A673 (cell line): ENCODE measurements around the gene MAP2K6. TPM values are rescaled to one million over a fixed set of nuclear protein-coding genes. Genes with fewer than 3 reads are reported as not detected.

Experiments
- BruUV-seq: library from RNA; stranded (reverse); fragments of 400-500 nt; replicated peaks from 2 replicates; lab custom pipeline; 2021; lab: Mats Ljungman, UMichigan
- CTCF ChIA-PET: fragments of 300-600 bp; sonication (Branson Sonifier 250); formaldehyde crosslinking; loops from one replicate; lab custom pipeline; 2022; ENCODE audit warnings: antibody characterized with exemption; lab: Charles Lee
- POLR2A ChIA-PET: fragments of 300-600 bp; sonication (Branson Sonifier 250); formaldehyde crosslinking; loops from one replicate; lab custom pipeline; 2022; ENCODE audit warnings: antibody characterized with exemption; ENCODE audit not compliant: low non-redundant PET; lab: Charles Lee
- DNase-seq: peaks from one replicate; pipeline ENCODE4 v3.0.0-alpha.2; 2015; ENCODE audit warnings: low spot score
- H3K27ac ChIP-seq: fragments of 200-600 bp; sonication (generic); 2 replicates; pipeline ENCODE4 v1.5.1; 2016; ENCODE audit warnings: mixed run types, low read depth, mild to moderate bottlenecking, mixed read lengths, antibody characterized with exemption, low read length; ENCODE audit not compliant: poor library complexity, severe bottlenecking
- H3K27me3 ChIP-seq: fragments of 200-600 bp; sonication (generic); replicated peaks from 2 replicates; pipeline ENCODE4 v1.6.1; 2017; ENCODE audit warnings: mixed run types, low read depth, mild to moderate bottlenecking, mixed read lengths, antibody characterized with exemption, low read length; ENCODE audit not compliant: insufficient read depth, poor library complexity
- H3K36me3 ChIP-seq: fragments of 200-600 bp; sonication (generic); 2 replicates; pipeline ENCODE4 v1.6.1; 2016; ENCODE audit warnings: mixed run types, mild to moderate bottlenecking, mixed read lengths, antibody characterized with exemption, low read length; ENCODE audit not compliant: insufficient read depth, poor library complexity, severe bottlenecking
- H3K4me1 ChIP-seq: fragments of 200-600 bp; sonication (generic); 2 replicates; pipeline ENCODE4 v1.6.1; 2017; ENCODE audit warnings: mixed run types, mild to moderate bottlenecking, mixed read lengths, antibody characterized with exemption, low read length; ENCODE audit not compliant: insufficient read depth, poor library complexity, severe bottlenecking
- H3K4me3 ChIP-seq: fragments of 200-600 bp; sonication (generic); 2 replicates; pipeline ENCODE4 v1.5.1; 2016; ENCODE audit warnings: low read depth, mixed run types, mild to moderate bottlenecking, mixed read lengths, low read length; ENCODE audit not compliant: poor library complexity, severe bottlenecking
- H3K9me3 ChIP-seq: fragments of 200-600 bp; sonication (generic); 2 replicates; pipeline ENCODE4 v1.6.1; 2016; ENCODE audit warnings: mixed run types, low read depth, mild to moderate bottlenecking, mixed read lengths, antibody characterized with exemption, low read length; ENCODE audit not compliant: poor library complexity, severe bottlenecking
- CTCF ChIP-seq: fragments of 300-800, 200-600 bp; sonication (generic); conservative IDR thresholded peaks from 2 replicates; pipeline ENCODE4 v1.5.1; 2017; ENCODE audit warnings: low read depth, mild to moderate bottlenecking, antibody characterized with exemption, low read length, moderate library complexity, mixed read lengths
- EZH2 ChIP-seq: fragments of 200-600 bp; sonication (generic); IDR thresholded peaks from 2 replicates; pipeline ENCODE4 v1.6.1; 2017; ENCODE audit warnings: borderline replicate concordance, low read depth, mild to moderate bottlenecking, mixed read lengths, antibody characterized with exemption, low read length; ENCODE audit not compliant: poor library complexity, severe bottlenecking
- intact Hi-C: fragments of 100-400 bp; cut with micrococcal nuclease; formaldehyde crosslinking; loops from one replicate; pipeline ENCODE4 v1.10.0; 2022; ENCODE audit not compliant: unreplicated experiment
- total RNA-seq: library from RNA; stranded (reverse); gene quantifications from 2 replicates; pipeline ENCODE4 v1.2.3, GENCODE V29; 2021

MAP2K6 gene
- total RNA-seq, 1 experiment from 2014 or later = 14.1 TPM

- no peaks in the 10 kb centered on the region for H3K27me3 ChIP-seq
- H3K4me1 ChIP-seq = no peaks in the 10 kb centered on the region
- H3K27ac ChIP-seq = no peak overlapping the region
- H3K36me3 ChIP-seq = no peaks in the 10 kb centered on the region
- intact Hi-C loops = no loop called here
- no TSS peak for BruUV-seq
- no peak for DNase-seq
- TF ChIP-seq CTCF (no peak), EZH2 (no peak)
- ChIA-PET POLR2A (no interaction called here), CTCF (no interaction called here)
- H3K9me3 ChIP-seq = no peaks in the 10 kb centered on the region
- H3K4me3 ChIP-seq = no peak overlapping the region
Observed at GRCh38 chr17:69588827-69589239, 174.3 kb downstream of the MAP2K6 start.

DNA sequence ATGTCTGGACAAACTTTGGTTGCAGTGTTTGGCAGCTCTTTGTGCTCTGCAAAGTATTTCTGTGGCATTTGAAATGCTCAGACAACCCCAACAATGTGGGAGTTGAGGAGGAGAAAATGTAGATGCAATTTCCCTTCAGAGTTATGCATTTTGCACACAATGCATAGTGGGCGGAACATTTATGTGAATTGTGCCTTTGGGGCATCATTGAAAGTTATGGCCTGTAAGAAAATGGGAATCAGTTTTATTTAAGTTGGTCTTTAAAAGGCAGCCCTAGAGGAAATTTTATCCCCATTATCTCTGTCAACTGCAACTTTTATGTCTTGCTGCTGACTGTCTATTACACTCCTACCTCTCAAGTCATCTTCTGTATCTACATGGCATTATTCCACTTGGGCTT, 176.2 kb downstream of the MAP2K6 start:
- POLR2A ChIA-PET = no interaction called here

DNA sequence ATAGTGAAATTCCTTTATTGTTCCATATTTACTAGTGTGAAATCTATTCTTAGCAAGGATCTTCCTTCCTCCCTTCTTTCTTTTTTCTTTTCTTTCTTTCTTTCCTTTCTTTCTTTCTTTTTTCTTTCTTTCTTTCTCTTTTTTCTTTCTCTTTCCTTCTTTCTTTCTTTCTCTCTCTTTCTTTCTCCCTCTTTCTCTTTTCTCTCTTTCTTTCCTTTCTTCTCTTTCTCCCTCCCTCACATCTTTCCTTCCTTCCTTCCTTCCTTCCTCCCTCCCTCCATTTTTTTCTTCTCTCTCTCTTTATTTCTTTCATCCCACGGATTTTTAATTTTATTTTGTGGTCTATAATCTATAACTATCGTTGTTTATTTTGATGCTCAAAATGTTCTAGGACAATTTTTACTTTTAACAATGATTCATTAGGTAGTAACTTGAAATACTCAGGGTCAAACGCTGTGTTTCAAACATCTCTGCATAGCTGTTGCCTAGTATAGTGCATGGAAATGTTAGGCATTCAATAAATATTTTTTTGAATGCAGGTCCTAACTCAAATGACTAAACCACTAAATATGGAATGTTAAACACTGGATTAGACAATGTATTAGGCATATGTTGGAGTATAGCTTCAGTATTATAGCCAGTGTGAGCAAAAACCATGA, 178.3 kb downstream of the MAP2K6 start:
- H3K4me3 ChIP-seq = no peak overlapping the region
- H3K4me1 ChIP-seq = no peaks in the 10 kb centered on the region
- TF ChIP-seq CTCF (no peak), EZH2 (no peak)
- ChIA-PET POLR2A (no interaction called here), CTCF (no interaction called here)
- no peak overlapping the region for H3K27ac ChIP-seq
- no peak for DNase-seq
- no peaks in the 10 kb centered on the region for H3K9me3 ChIP-seq
- peaks cover 4% of the 10 kb centered on the region for H3K27me3 ChIP-seq
- no TSS peak for BruUV-seq
- intact Hi-C loops = no loop called here
- no peaks in the 10 kb centered on the region for H3K36me3 ChIP-seq

More for the DNA sequence above, 176.2 kb downstream of the MAP2K6 start:
- no peaks in the 10 kb centered on the region for H3K4me1 ChIP-seq
- intact Hi-C loops = no loop called here
- CTCF ChIA-PET = no interaction called here
- H3K27ac ChIP-seq = no peak overlapping the region
- no peak overlapping the region for H3K4me3 ChIP-seq
- no peak for TF ChIP-seq EZH2
- TF ChIP-seq CTCF = no peak
- H3K36me3 ChIP-seq = no peaks in the 10 kb centered on the region
- H3K9me3 ChIP-seq = no peaks in the 10 kb centered on the region
- no peak for DNase-seq
- H3K27me3 ChIP-seq = no peaks in the 10 kb centered on the region
- BruUV-seq = no TSS peak
